HCT116 (cell line): ENCODE results near the gene CUX1. TPM values are rescaled to one million over a fixed set of nuclear protein-coding genes. Genes with fewer than 3 reads are reported as not detected.

Experiments
- ATAC-seq: fragments of 200-7000 bp; cut with Tn5 transposase; 2 replicates; pipeline ENCODE4 v1.9.1; 2020; ENCODE audit warnings: mild to moderate bottlenecking, moderate library complexity
- BruUV-seq: library from RNA; stranded (reverse); fragments of 400-500 nt; replicated peaks from 2 replicates; lab custom pipeline; 2021; lab: Mats Ljungman, UMichigan
- CTCF ChIA-PET: fragments of 300-600 bp; sonication (Branson Sonifier 250); formaldehyde crosslinking; loops from one replicate; lab custom pipeline; 2021; ENCODE audit warnings: antibody characterized with exemption; lab: Charles Lee
- POLR2A ChIA-PET: fragments of 300-600, 350-600 bp; sonication (Branson Sonifier 250); formaldehyde crosslinking; loops from one replicate; lab custom pipeline; 2021; ENCODE audit warnings: antibody characterized with exemption; lab: Charles Lee
- RAD21 ChIA-PET, 2 experiments: fragments of 300-600 bp; sonication (Branson Sonifier 250); formaldehyde crosslinking; loops; one replicate each; lab custom pipeline; 2023; ENCODE audit warnings: low total read pairs in 2 of 2; ENCODE audit not compliant: uncharacterized antibody in 2 of 2, unreplicated experiment in 2 of 2, low non-redundant PET in 1 of 2; lab: Charles Lee
- DNase-seq: peaks from one replicate; pipeline ENCODE4 v3.0.0-alpha.2; 2010; ENCODE audit warnings: low read depth, low spot score
- H2AFZ ChIP-seq: fragments of 200-600 bp; shearing (Covaris generic), sonication (generic); 2 replicates; pipeline ENCODE4 v1.6.1; 2017; ENCODE audit warnings: low read depth, mixed run types, mixed read lengths, antibody characterized with exemption, low read length; ENCODE audit not compliant: poor library complexity, severe bottlenecking
- H3K27ac ChIP-seq: 2 replicates; pipeline ENCODE4 v1.5.1; 2012; ENCODE audit warnings: low read depth, low read length
- H3K27me3 ChIP-seq: fragments of 200-600 bp; sonication (generic); 2 replicates; pipeline ENCODE4 v1.6.1; 2016; ENCODE audit warnings: mixed run types, low read length, mixed read lengths; ENCODE audit not compliant: insufficient read depth
- H3K36me3 ChIP-seq, 2 experiments: fragments of 200-500 bp in 1 of 2; fragments of 200-600 bp in 1 of 2; sonication (Bioruptor generic) in 1 of 2; sonication (generic) in 1 of 2; 2 replicates each; pipeline versions ENCODE4 v1.5.1 to v1.6.1; 2014 to 2016; ENCODE audit warnings: low read length in 2 of 2, inconsistent platforms in 1 of 2, mixed read lengths in 1 of 2, mixed run types in 1 of 2; ENCODE audit not compliant: insufficient read depth in 2 of 2, control insufficient read depth in 1 of 2
- H3K4me1 ChIP-seq, 2 experiments: fragments of 200-600 bp in 1 of 2; sonication (generic) in 1 of 2; 2 replicates each; pipeline versions ENCODE4 v1.5.1 to v1.6.1; 2012 to 2017; ENCODE audit warnings: low read length in 2 of 2, inconsistent platforms in 1 of 2, mild to moderate bottlenecking in 1 of 2, mixed read lengths in 1 of 2, mixed run types in 1 of 2, moderate library complexity in 1 of 2; ENCODE audit not compliant: insufficient read depth in 2 of 2, control insufficient read depth in 1 of 2
- H3K4me2 ChIP-seq: fragments of 200-600 bp; sonication (generic); 2 replicates; pipeline ENCODE4 v1.6.1; 2017; ENCODE audit warnings: mixed run types, low read length, mixed read lengths
- H3K4me3 ChIP-seq, 2 experiments: fragments of 200-600 bp in 1 of 2; sonication (generic) in 1 of 2; replicated peaks in 1 of 2; 2 replicates each; pipeline ENCODE4 v1.5.1; 2011 to 2016; ENCODE audit warnings: low read length in 2 of 2, control low read depth in 1 of 2, low read depth in 1 of 2, mild to moderate bottlenecking in 1 of 2, mixed read lengths in 1 of 2, mixed run types in 1 of 2
- H3K79me2 ChIP-seq: fragments of 200-600 bp; sonication (generic); 2 replicates; pipeline ENCODE4 v1.6.1; 2017; ENCODE audit warnings: mild to moderate bottlenecking, mixed run types, low read length, moderate library complexity, mixed read lengths; ENCODE audit not compliant: insufficient read depth
- H3K9ac ChIP-seq: fragments of 200-600 bp; sonication (generic); 2 replicates; pipeline ENCODE4 v1.6.1; 2016; ENCODE audit warnings: low read length, mixed read lengths
- H3K9me2 ChIP-seq: fragments of 200-600 bp; sonication (generic), shearing (Covaris generic); 2 replicates; pipeline ENCODE4 v1.6.1; 2017; ENCODE audit warnings: mixed run types, mild to moderate bottlenecking, moderate library complexity; ENCODE audit not compliant: insufficient read depth
- H3K9me3 ChIP-seq, 2 experiments: fragments of 200-500 bp in 1 of 2; fragments of 200-600 bp in 1 of 2; sonication (Bioruptor generic) in 1 of 2; sonication (generic) in 1 of 2; 2 replicates each; pipeline ENCODE4 v1.6.1; 2014 to 2017; ENCODE audit warnings: low read length in 2 of 2, mixed read lengths in 2 of 2, inconsistent platforms in 1 of 2, low read depth in 1 of 2, mild to moderate bottlenecking in 1 of 2, mixed run types in 1 of 2, moderate library complexity in 1 of 2; ENCODE audit not compliant: control insufficient read depth in 1 of 2, insufficient read depth in 1 of 2
- H4K20me1 ChIP-seq: fragments of 200-600 bp; sonication (generic), shearing (Covaris generic); 2 replicates; pipeline ENCODE4 v1.6.1; 2017; ENCODE audit warnings: mixed run types, mild to moderate bottlenecking, moderate library complexity; ENCODE audit not compliant: insufficient read depth
- CBX3 ChIP-seq: IDR thresholded peaks from 2 replicates; pipeline ENCODE4 v1.6.1; 2012; ENCODE audit warnings: low read depth
- CEBPB ChIP-seq: IDR thresholded peaks from 2 replicates; pipeline ENCODE4 v1.6.1; 2012; ENCODE audit warnings: low read depth
- ELF1 ChIP-seq: IDR thresholded peaks from 2 replicates; pipeline ENCODE4 v1.6.1; 2012; ENCODE audit warnings: low read depth, borderline replicate concordance
- FOSL1 ChIP-seq: IDR thresholded peaks from 2 replicates; pipeline ENCODE4 v1.6.1; 2012; ENCODE audit warnings: low read depth
- JUND ChIP-seq: IDR thresholded peaks from 2 replicates; pipeline ENCODE4 v1.6.1; 2012
- POLR2A ChIP-seq: IDR thresholded peaks from 2 replicates; pipeline ENCODE4 v1.7.0; 2011; ENCODE audit warnings: borderline replicate concordance; ENCODE audit not compliant: insufficient read depth, insufficient read length; ENCODE audit errors: extremely low read depth
- POLR2AphosphoS5 ChIP-seq: IDR thresholded peaks from 2 replicates; pipeline ENCODE4 v1.6.1; 2011; ENCODE audit warnings: mild to moderate bottlenecking, low read depth, low read length, moderate library complexity
- RAD21 ChIP-seq: IDR thresholded peaks from 2 replicates; pipeline ENCODE4 v1.6.1; 2012; ENCODE audit warnings: low read depth, mild to moderate bottlenecking
- SIN3A ChIP-seq: IDR thresholded peaks from 2 replicates; pipeline ENCODE4 v1.6.1; 2012; ENCODE audit warnings: low read depth
- SRF ChIP-seq: IDR thresholded peaks from 2 replicates; pipeline ENCODE4 v1.6.1; 2012; ENCODE audit warnings: low read depth
- YY1 ChIP-seq: IDR thresholded peaks from 2 replicates; pipeline ENCODE4 v1.6.1; 2011; ENCODE audit warnings: low read length, low read depth, moderate library complexity, mild to moderate bottlenecking; ENCODE audit not compliant: insufficient replicate concordance; ENCODE audit errors: extremely low read depth
- ZFX ChIP-seq: fragments of 450-650 bp; IDR thresholded peaks from 2 replicates; pipeline ENCODE4 v1.6.1; 2017
- intact Hi-C: fragments of 100-400 bp; cut with micrococcal nuclease; formaldehyde crosslinking; loops from 2 replicates; pipeline ENCODE4 v1.10.0; 2022
- total RNA-seq: library from RNA; stranded (reverse); gene quantifications from one replicate; pipeline ENCODE4 v1.2.1, GENCODE V29; 2021; ENCODE audit not compliant: unreplicated experiment
- TF ChIP-seq, protein P1 (sequence below): IDR thresholded peaks from 2 replicates; pipeline ENCODE4 v1.6.1; 2012
- TF ChIP-seq, protein P2 (sequence below): IDR thresholded peaks from 2 replicates; pipeline ENCODE4 v1.6.1; 2012; ENCODE audit warnings: low read depth
- TF ChIP-seq, protein P3 (sequence below): IDR thresholded peaks from 2 replicates; pipeline ENCODE4 v1.6.1; 2012
- TF ChIP-seq, protein P4 (sequence below), 3 experiments: fragments of 200-600 bp in 1 of 3; sonication (generic) in 1 of 3; IDR thresholded peaks in 2 of 3; conservative IDR thresholded peaks in 1 of 3; 2 replicates each; pipeline ENCODE4 v1.5.1; 2012 to 2017; ENCODE audit warnings: low read depth in 2 of 3, low read length in 2 of 3, antibody characterized with exemption in 1 of 3, borderline replicate concordance in 1 of 3, control low read depth in 1 of 3, mild to moderate bottlenecking in 1 of 3, mixed read lengths in 1 of 3, mixed run types in 1 of 3, moderate library complexity in 1 of 3; ENCODE audit not compliant: insufficient read depth in 1 of 3
- TF ChIP-seq, protein P5 (sequence below): IDR thresholded peaks from 2 replicates; pipeline ENCODE4 v1.6.1; 2011; ENCODE audit warnings: mild to moderate bottlenecking, low read length, moderate library complexity; ENCODE audit not compliant: insufficient replicate concordance; ENCODE audit errors: extremely low read depth

The CUX1 gene
- total RNA-seq, 1 experiment from 2014 or later: 68.9 TPM

DNA sequence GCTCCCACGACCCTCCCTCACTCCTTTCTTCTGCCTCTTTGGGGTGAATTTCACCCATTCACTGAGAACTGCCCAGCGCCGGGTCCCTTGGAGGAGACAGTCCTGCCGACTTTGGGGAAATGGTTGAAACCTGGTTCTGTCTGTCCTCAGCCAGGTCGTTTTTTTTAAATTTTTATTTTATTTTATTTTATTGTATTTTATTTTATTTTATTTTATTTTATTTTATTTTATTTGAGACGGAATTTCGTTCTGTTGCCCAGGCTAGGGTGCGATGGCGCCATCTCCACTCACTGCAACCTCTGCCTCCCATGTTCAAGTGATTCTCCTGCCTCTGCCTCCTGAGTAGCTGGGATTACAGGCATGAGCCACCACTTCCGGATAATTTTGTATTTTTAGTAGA lies 363.3 kb downstream of the CUX1 start:
- ChIA-PET CTCF (interaction anchor here (0.7 kb wide), 1 partner anchor 56 kb away, joined by 3 read pairs; no protein-coding TSS in a partner anchor), RAD21 (no interaction called here), POLR2A (no interaction called here)
- intact Hi-C loops: no loop called here
- DNase-seq (no peak), ATAC-seq (no peak)
- H3K27me3 ChIP-seq: no peaks in the 10 kb centered on the region
- no peaks in the 10 kb centered on the region; a peak in 1 of 4 replicates for H3K36me3 ChIP-seq
- H3K4me3 ChIP-seq: no peak overlapping the region
- no peaks in the 10 kb centered on the region for H3K9me3 ChIP-seq
- BruUV-seq: no TSS peak
- H4K20me1 ChIP-seq: no peaks in the 10 kb centered on the region
- H3K79me2 ChIP-seq: no peaks in the 10 kb centered on the region
- H3K4me2 ChIP-seq: no peak overlapping the region
- H3K27ac ChIP-seq: no peak overlapping the region
- no peak overlapping the region for H2AFZ ChIP-seq
- H3K9me2 ChIP-seq: no peaks in the 10 kb centered on the region
- TF ChIP-seq JUND (no peak), YY1 (no peak), SRF (no peak), SIN3A (no peak), ELF1 (no peak), POLR2A (no peak), RAD21 (no peak), CEBPB (no peak), FOSL1 (no peak), ZFX (no peak), CBX3 (no peak), POLR2AphosphoS5 (no peak)
- TF ChIP-seq, protein P1, sequence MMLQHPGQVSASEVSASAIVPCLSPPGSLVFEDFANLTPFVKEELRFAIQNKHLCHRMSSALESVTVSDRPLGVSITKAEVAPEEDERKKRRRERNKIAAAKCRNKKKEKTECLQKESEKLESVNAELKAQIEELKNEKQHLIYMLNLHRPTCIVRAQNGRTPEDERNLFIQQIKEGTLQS: no peak
- TF ChIP-seq, protein P2, sequence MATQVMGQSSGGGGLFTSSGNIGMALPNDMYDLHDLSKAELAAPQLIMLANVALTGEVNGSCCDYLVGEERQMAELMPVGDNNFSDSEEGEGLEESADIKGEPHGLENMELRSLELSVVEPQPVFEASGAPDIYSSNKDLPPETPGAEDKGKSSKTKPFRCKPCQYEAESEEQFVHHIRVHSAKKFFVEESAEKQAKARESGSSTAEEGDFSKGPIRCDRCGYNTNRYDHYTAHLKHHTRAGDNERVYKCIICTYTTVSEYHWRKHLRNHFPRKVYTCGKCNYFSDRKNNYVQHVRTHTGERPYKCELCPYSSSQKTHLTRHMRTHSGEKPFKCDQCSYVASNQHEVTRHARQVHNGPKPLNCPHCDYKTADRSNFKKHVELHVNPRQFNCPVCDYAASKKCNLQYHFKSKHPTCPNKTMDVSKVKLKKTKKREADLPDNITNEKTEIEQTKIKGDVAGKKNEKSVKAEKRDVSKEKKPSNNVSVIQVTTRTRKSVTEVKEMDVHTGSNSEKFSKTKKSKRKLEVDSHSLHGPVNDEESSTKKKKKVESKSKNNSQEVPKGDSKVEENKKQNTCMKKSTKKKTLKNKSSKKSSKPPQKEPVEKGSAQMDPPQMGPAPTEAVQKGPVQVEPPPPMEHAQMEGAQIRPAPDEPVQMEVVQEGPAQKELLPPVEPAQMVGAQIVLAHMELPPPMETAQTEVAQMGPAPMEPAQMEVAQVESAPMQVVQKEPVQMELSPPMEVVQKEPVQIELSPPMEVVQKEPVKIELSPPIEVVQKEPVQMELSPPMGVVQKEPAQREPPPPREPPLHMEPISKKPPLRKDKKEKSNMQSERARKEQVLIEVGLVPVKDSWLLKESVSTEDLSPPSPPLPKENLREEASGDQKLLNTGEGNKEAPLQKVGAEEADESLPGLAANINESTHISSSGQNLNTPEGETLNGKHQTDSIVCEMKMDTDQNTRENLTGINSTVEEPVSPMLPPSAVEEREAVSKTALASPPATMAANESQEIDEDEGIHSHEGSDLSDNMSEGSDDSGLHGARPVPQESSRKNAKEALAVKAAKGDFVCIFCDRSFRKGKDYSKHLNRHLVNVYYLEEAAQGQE: no peak
- TF ChIP-seq, protein P3, sequence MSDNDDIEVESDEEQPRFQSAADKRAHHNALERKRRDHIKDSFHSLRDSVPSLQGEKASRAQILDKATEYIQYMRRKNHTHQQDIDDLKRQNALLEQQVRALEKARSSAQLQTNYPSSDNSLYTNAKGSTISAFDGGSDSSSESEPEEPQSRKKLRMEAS: no peak
- TF ChIP-seq, protein P4, sequence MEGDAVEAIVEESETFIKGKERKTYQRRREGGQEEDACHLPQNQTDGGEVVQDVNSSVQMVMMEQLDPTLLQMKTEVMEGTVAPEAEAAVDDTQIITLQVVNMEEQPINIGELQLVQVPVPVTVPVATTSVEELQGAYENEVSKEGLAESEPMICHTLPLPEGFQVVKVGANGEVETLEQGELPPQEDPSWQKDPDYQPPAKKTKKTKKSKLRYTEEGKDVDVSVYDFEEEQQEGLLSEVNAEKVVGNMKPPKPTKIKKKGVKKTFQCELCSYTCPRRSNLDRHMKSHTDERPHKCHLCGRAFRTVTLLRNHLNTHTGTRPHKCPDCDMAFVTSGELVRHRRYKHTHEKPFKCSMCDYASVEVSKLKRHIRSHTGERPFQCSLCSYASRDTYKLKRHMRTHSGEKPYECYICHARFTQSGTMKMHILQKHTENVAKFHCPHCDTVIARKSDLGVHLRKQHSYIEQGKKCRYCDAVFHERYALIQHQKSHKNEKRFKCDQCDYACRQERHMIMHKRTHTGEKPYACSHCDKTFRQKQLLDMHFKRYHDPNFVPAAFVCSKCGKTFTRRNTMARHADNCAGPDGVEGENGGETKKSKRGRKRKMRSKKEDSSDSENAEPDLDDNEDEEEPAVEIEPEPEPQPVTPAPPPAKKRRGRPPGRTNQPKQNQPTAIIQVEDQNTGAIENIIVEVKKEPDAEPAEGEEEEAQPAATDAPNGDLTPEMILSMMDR (IDR thresholded peaks at IDR 0.05 in 2 of 3, conservative IDR thresholded peaks at IDR 0.05 in 1 of 3; ENCODE audit: borderline replicate concordance in 1 of 3, insufficient read depth in 1 of 3, low read depth in 2 of 3, low read length in 2 of 3): no peak
- TF ChIP-seq, protein P5, sequence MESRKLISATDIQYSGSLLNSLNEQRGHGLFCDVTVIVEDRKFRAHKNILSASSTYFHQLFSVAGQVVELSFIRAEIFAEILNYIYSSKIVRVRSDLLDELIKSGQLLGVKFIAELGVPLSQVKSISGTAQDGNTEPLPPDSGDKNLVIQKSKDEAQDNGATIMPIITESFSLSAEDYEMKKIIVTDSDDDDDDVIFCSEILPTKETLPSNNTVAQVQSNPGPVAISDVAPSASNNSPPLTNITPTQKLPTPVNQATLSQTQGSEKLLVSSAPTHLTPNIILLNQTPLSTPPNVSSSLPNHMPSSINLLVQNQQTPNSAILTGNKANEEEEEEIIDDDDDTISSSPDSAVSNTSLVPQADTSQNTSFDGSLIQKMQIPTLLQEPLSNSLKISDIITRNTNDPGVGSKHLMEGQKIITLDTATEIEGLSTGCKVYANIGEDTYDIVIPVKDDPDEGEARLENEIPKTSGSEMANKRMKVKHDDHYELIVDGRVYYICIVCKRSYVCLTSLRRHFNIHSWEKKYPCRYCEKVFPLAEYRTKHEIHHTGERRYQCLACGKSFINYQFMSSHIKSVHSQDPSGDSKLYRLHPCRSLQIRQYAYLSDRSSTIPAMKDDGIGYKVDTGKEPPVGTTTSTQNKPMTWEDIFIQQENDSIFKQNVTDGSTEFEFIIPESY: no peak
- H3K4me1 ChIP-seq: no peaks in the 10 kb centered on the region
- no peak overlapping the region for H3K9ac ChIP-seq
